ENCODE results near the gene C2orf15.

DNA sequence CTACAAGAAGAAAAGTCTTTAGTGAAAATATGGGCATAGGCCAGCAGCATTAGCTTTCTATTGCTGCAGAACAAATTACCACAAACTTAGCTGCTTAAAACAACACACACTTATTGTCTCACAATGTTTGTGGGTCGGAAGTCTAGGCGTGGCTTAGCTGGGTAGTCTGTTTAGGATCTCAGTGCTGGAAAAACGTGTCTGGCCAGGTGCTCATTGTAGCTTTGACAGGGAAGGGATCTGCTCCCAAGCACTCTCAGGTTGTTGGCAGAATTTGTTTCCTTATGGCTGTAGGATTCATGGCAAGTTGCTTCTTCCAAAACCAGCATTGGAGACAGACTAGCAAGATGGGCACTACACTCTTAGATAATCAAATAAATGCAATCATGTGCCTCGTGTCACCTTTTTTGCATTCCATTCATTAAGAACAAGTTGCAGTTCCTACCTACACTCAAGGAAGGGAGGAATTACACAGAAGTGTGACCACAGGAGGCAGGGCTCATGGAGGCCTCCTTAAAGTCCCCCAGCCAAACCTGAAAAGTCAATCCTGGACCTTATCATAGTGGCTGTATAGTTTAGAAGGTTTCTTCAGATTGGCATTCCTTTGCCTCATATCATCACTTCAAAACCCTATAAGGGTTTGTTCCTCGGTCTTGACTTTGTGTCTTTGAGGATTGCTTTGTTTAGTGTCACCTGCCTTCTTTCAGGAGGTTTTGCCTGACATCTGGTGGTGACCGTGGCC is 56.8 kb downstream of the C2orf15 start:
- TF ChIP-seq CTCF (conservative IDR thresholded peaks at IDR 0.05 in 1 of 2, IDR thresholded peaks at IDR 0.05 in 1 of 2; ENCODE audit: low read depth in 1 of 2, low read length in 2 of 2) (no peak), EZH2 (IDR thresholded peaks at IDR 0.05; ENCODE audit: low read length, missing control alignments) (no peak)
